HepG2 (cell line): ENCODE measurements around the gene EGLN1. TPM values are rescaled to one million over a fixed set of nuclear protein-coding genes. Genes with fewer than 3 reads are reported as not detected.

Experiments
- CHCHD3 ChIP-seq: sonication (generic); formaldehyde crosslinking; IDR thresholded peaks from 2 replicates; pipeline ENCODE4 v1.8.0; 2022; ENCODE audit warnings: mild to moderate bottlenecking, missing genetic modification reagents, moderate library complexity
- EP300 ChIP-seq, 3 experiments: sonication (generic) in 1 of 3; formaldehyde crosslinking in 1 of 3; IDR thresholded peaks; 2 replicates each; pipeline versions ENCODE4 v1.5.1 to v1.6.1; 2011 to 2020; ENCODE audit warnings: low read depth in 2 of 3, low read length in 2 of 3, borderline replicate concordance in 1 of 3, improper control_type of control experiment in 1 of 3, mild to moderate bottlenecking in 1 of 3, missing genetic modification reagents in 1 of 3, moderate library complexity in 1 of 3
- FOXA3 ChIP-seq: IDR thresholded peaks from 2 replicates; pipeline ENCODE4 v1.6.1; 2016; ENCODE audit warnings: missing genetic modification reagents, missing compliant biosample characterization
- IRF2 ChIP-seq: IDR thresholded peaks from 2 replicates; pipeline ENCODE4 v1.6.1; 2018; ENCODE audit warnings: missing genetic modification reagents, missing compliant biosample characterization
- KLF16 ChIP-seq, 2 experiments: sonication (generic) in 1 of 2; formaldehyde crosslinking in 1 of 2; IDR thresholded peaks; 2 replicates each; pipeline versions ENCODE4 v1.6.1 to v1.8.0; 2016 to 2023; ENCODE audit warnings: missing genetic modification reagents in 2 of 2, missing compliant biosample characterization in 1 of 2
- KLF9 ChIP-seq: IDR thresholded peaks from 2 replicates; pipeline ENCODE4 v1.6.1; 2016; ENCODE audit warnings: low read depth
- MLX ChIP-seq: IDR thresholded peaks from 2 replicates; pipeline ENCODE4 v1.6.1; 2016
- NFYB ChIP-seq: sonication (generic); formaldehyde crosslinking; IDR thresholded peaks from 2 replicates; pipeline ENCODE4 v1.4.0; 2020; ENCODE audit warnings: missing genetic modification reagents
- POLR2AphosphoS2 ChIP-seq: IDR thresholded peaks from 2 replicates; pipeline ENCODE4 v1.6.1; 2011; ENCODE audit warnings: low read depth, low read length, improper control_type of control experiment
- SNRNP70 ChIP-seq: fragments of 200-400 bp; formaldehyde crosslinking; IDR thresholded peaks from 2 replicates; pipeline ENCODE4 v1.6.1; 2017; ENCODE audit warnings: mild to moderate bottlenecking, low read depth, low read length, moderate library complexity
- TAF1 ChIP-seq: sonication (generic); formaldehyde crosslinking; IDR thresholded peaks from 2 replicates; pipeline ENCODE4 v1.4.0; 2020; ENCODE audit warnings: missing genetic modification reagents
- THAP11 ChIP-seq: IDR thresholded peaks from 2 replicates; pipeline ENCODE4 v1.6.1; 2016; ENCODE audit warnings: missing biosample characterization, missing genetic modification reagents
- THAP9 ChIP-seq: sonication (generic); formaldehyde crosslinking; IDR thresholded peaks from 2 replicates; pipeline ENCODE4; 2020; ENCODE audit warnings: missing genetic modification reagents, mild to moderate bottlenecking, borderline replicate concordance
- ZNF232 ChIP-seq: sonication (generic); formaldehyde crosslinking; IDR thresholded peaks from 2 replicates; pipeline ENCODE4 v1.4.0; 2020; ENCODE audit warnings: missing genetic modification reagents, borderline replicate concordance
- ZNF260 ChIP-seq: sonication (generic); formaldehyde crosslinking; IDR thresholded peaks from 2 replicates; pipeline ENCODE4 v1.4.0; 2020; ENCODE audit warnings: missing genetic modification reagents, low read depth, mild to moderate bottlenecking, borderline replicate concordance
- ZNF274 ChIP-seq: sonication (generic); formaldehyde crosslinking; IDR thresholded peaks from 2 replicates; pipeline ENCODE4 v1.5.1; 2020; ENCODE audit warnings: mild to moderate bottlenecking, missing genetic modification reagents
- ZNF333 ChIP-seq: sonication (generic); formaldehyde crosslinking; IDR thresholded peaks from 2 replicates; pipeline ENCODE4 v1.4.0; 2020; ENCODE audit warnings: mild to moderate bottlenecking, missing genetic modification reagents, borderline replicate concordance
- ZNF350 ChIP-seq: sonication (generic); formaldehyde crosslinking; IDR thresholded peaks from 2 replicates; pipeline ENCODE4 v1.4.0; 2020; ENCODE audit warnings: mild to moderate bottlenecking, low read depth, missing genetic modification reagents, borderline replicate concordance
- ZNF569 ChIP-seq: sonication (generic); formaldehyde crosslinking; IDR thresholded peaks from 2 replicates; pipeline ENCODE4 v1.5.0; 2020; ENCODE audit warnings: mild to moderate bottlenecking, missing genetic modification reagents, moderate library complexity, borderline replicate concordance
- ZNF883 ChIP-seq: sonication (generic); formaldehyde crosslinking; IDR thresholded peaks from 2 replicates; pipeline ENCODE4 v1.5.1; 2020; ENCODE audit warnings: mild to moderate bottlenecking, missing genetic modification reagents; ENCODE audit errors: not compliant biosample characterization
- polyA plus RNA-seq, 8 experiments: library from polyadenylated mRNA; depleted of rRNA in 3 of 8; stranded (reverse) in 7 of 8; unstranded in 1 of 8; fragments of >200 nt; fragmentation: Illumina TruSeq in 4 of 8; extraction: Trizol in 4 of 8; gene quantifications; 2 replicates each; pipeline versions ENCODE4 v1.2.1 to v1.2.3, GENCODE V29; 2011 to 2016; ENCODE audit warnings: low read depth in 4 of 8, missing spikeins in 1 of 8, mixed read lengths in 1 of 8; ENCODE audit not compliant: insufficient read depth in 1 of 8
- total RNA-seq, 5 experiments: library from RNA; depleted of rRNA; stranded (reverse); fragments of >200 nt; fragmentation: Illumina TruSeq; extraction: Trizol; gene quantifications; 2 replicates each; pipeline ENCODE4 v1.2.3, GENCODE V29; 2016; ENCODE audit warnings: low read depth in 1 of 5
- TF ChIP-seq, protein P1 (sequence below), 2 experiments: sonication (generic) in 1 of 2; formaldehyde crosslinking in 1 of 2; IDR thresholded peaks; 2 replicates each; pipeline versions ENCODE4 v1.4.0 to v1.6.1; 2016 to 2020; ENCODE audit warnings: borderline replicate concordance in 1 of 2, low read depth in 1 of 2, mild to moderate bottlenecking in 1 of 2, missing genetic modification reagents in 1 of 2

The EGLN1 gene
- total and polyA plus RNA-seq, 2 of the 13 experiments (the other 11 are each of a cell fraction or from before 2014, with no cell fraction given) = 34.4 to 44.1 TPM

- TF ChIP-seq IRF2 = peak; percentile 58
- TF ChIP-seq TAF1 (CRISPR knock-in tag) = peak; percentile 94
- no peak for TF ChIP-seq ZNF274 (CRISPR knock-in tag)
- TF ChIP-seq, protein P1, sequence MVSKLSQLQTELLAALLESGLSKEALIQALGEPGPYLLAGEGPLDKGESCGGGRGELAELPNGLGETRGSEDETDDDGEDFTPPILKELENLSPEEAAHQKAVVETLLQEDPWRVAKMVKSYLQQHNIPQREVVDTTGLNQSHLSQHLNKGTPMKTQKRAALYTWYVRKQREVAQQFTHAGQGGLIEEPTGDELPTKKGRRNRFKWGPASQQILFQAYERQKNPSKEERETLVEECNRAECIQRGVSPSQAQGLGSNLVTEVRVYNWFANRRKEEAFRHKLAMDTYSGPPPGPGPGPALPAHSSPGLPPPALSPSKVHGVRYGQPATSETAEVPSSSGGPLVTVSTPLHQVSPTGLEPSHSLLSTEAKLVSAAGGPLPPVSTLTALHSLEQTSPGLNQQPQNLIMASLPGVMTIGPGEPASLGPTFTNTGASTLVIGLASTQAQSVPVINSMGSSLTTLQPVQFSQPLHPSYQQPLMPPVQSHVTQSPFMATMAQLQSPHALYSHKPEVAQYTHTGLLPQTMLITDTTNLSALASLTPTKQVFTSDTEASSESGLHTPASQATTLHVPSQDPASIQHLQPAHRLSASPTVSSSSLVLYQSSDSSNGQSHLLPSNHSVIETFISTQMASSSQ (IDR thresholded peaks at IDR 0.05; ENCODE audit: low read depth) = no peak
- TF ChIP-seq, protein P1 (CRISPR knock-in tag; IDR thresholded peaks at IDR 0.05; ENCODE audit: borderline replicate concordance) = no peak; the same call in 1 of the 2 replicates
- no peak for TF ChIP-seq CHCHD3 (CRISPR knock-in tag)
- TF ChIP-seq ZNF260 = no peak
- TF ChIP-seq ZNF569 (CRISPR knock-in tag) = no peak
- no peak for TF ChIP-seq ZNF232 (CRISPR knock-in tag)
- TF ChIP-seq THAP9 = peak; percentile 77; the same call in 1 of the 2 replicates
- 0 out of 4 replicates have a peak, but pooled peaks of 1 of the 2 experiments have one; percentile 20 for TF ChIP-seq EP300 (IDR thresholded peaks at IDR 0.05; ENCODE audit: low read depth in 2 of 2, low read length in 2 of 2)
- TF ChIP-seq EP300 (CRISPR knock-in tag; IDR thresholded peaks at IDR 0.05; ENCODE audit: borderline replicate concordance) = 0 out of 2 replicates have a peak, but pooled peaks have one; percentile 33
- no peak for TF ChIP-seq SNRNP70
- TF ChIP-seq THAP11 (CRISPR knock-in tag) = peak; percentile 96
- no peak for TF ChIP-seq ZNF333
- TF ChIP-seq MLX (CRISPR knock-in tag) = no peak
- peak; percentile 44; the same call in 1 of the 2 replicates for TF ChIP-seq KLF9
- peak; percentile 24 for TF ChIP-seq ZNF883 (CRISPR knock-in tag)
- 0 out of 2 replicates have a peak, but pooled peaks have one; percentile 18 for TF ChIP-seq NFYB (CRISPR knock-in tag)
- peak; percentile 80; the same call in 1 of the 2 replicates for TF ChIP-seq ZNF350 (CRISPR knock-in tag)
- no peak for TF ChIP-seq POLR2AphosphoS2
- no peak for TF ChIP-seq FOXA3 (CRISPR knock-in tag)
- no peak; a peak in 1 of 4 replicates for TF ChIP-seq KLF16 (CRISPR knock-in tag; IDR thresholded peaks at IDR 0.05)
These were observed 84.4 kb downstream of the EGLN1 start, which contains the start of gene EXOC8 (continued) for GRCh38 chr1:231337472-231338269.
